ENCODE measurements around the gene CNDP2.

DNA sequence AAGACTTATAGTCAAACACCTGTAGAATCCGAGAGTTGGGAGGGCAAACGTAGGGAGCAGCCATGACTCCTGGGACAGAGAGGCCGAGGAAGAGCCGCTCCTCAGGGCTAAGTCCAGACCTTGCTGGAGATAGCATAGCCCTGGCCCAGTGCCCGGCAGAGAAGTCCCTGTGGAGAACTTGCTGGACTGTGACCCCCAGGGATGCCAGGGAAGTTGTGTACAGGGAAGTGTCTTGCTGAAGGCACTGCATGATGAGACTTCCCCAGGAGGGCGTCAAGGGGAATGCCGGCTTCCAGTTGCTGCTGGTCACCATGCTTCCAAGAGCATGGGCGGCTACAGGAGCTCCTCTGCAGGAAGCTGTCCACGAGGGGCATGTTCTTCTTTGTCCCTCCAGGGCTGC, 29.6 kb downstream of the CNDP2 start:
- TF ChIP-seq, protein P1, sequence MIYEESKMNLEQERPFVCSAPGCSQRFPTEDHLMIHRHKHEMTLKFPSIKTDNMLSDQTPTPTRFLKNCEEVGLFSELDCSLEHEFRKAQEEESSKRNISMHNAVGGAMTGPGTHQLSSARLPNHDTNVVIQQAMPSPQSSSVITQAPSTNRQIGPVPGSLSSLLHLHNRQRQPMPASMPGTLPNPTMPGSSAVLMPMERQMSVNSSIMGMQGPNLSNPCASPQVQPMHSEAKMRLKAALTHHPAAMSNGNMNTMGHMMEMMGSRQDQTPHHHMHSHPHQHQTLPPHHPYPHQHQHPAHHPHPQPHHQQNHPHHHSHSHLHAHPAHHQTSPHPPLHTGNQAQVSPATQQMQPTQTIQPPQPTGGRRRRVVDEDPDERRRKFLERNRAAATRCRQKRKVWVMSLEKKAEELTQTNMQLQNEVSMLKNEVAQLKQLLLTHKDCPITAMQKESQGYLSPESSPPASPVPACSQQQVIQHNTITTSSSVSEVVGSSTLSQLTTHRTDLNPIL (CRISPR knock-in tag; IDR thresholded peaks at IDR 0.05; ENCODE audit: low read depth), result no peak
- TF ChIP-seq ESRRG (CRISPR knock-in tag; IDR thresholded peaks at IDR 0.05) (no peak), ARNTL (CRISPR knock-in tag; IDR thresholded peaks at IDR 0.05; ENCODE audit: borderline replicate concordance, low read depth) (no peak), ZFP3 (CRISPR knock-in tag; IDR thresholded peaks at IDR 0.05) (no peak)
- TF ChIP-seq, protein P2, sequence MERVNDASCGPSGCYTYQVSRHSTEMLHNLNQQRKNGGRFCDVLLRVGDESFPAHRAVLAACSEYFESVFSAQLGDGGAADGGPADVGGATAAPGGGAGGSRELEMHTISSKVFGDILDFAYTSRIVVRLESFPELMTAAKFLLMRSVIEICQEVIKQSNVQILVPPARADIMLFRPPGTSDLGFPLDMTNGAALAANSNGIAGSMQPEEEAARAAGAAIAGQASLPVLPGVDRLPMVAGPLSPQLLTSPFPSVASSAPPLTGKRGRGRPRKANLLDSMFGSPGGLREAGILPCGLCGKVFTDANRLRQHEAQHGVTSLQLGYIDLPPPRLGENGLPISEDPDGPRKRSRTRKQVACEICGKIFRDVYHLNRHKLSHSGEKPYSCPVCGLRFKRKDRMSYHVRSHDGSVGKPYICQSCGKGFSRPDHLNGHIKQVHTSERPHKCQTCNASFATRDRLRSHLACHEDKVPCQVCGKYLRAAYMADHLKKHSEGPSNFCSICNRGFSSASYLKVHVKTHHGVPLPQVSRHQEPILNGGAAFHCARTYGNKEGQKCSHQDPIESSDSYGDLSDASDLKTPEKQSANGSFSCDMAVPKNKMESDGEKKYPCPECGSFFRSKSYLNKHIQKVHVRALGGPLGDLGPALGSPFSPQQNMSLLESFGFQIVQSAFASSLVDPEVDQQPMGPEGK (CRISPR knock-in tag; IDR thresholded peaks at IDR 0.05; ENCODE audit: borderline replicate concordance), result no peak

Measured in SK-N-SH treated with all-trans-retinoic acid at 6 μM for 48 hours (cell line).